Measurements from ENCODE around the gene GOLGA8J. TPM values are rescaled to one million over a fixed set of nuclear protein-coding genes. Genes with fewer than 3 reads are reported as not detected.

GOLGA8J gene
- total RNA-seq, 1 experiment from 2014 or later: not detected

DNA sequence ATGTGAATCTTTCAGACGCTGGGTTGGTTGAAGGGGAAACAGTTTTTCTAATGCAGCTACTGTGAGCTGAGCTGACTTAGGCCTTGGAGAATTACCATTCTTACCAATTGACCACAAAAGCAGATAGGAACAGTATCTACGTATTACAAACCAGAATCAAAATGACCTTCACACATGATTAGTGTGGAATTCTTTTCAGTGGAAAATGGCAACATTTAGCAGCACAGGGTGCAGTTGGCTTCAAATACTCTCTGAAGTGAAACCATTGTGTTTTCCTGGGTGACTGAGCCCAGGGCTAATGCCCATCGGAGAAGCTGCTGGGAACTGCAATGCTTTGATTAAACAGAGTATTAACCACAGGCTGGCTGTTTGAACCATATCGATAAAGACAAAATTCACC is 40.2 kb upstream of the GOLGA8J start:
- Histone ChIP-seq H2AFZ (ENCODE audit: low read depth, low read length, poor library complexity, severe bottlenecking) (no peak overlapping the region), H3K4me1 (ENCODE audit: control insufficient read depth in 1 of 2, insufficient read depth in 2 of 2, low read length in 2 of 2) (no peaks in the 10 kb centered on the region), H3K27ac (ENCODE audit: low read depth, low read length) (no peak overlapping the region), H3K9ac (ENCODE audit: low read length) (no peak overlapping the region), H4K20me1 (ENCODE audit: insufficient read depth) (no peaks in the 10 kb centered on the region), H3K9me3 (ENCODE audit: control insufficient read depth in 1 of 2, insufficient read depth in 1 of 2, low read depth in 1 of 2, low read length in 2 of 2) (no peaks in the 10 kb centered on the region), H3K36me3 (ENCODE audit: control insufficient read depth in 1 of 2, insufficient read depth in 2 of 2, low read length in 2 of 2) (no peaks in the 10 kb centered on the region), H3K79me2 (ENCODE audit: insufficient read depth, low read length) (no peaks in the 10 kb centered on the region), H3K9me2 (ENCODE audit: insufficient read depth) (no peaks in the 10 kb centered on the region), H3K27me3 (ENCODE audit: insufficient read depth, low read length) (no peaks in the 10 kb centered on the region), H3K4me3 (replicated peaks in 1 of 2; ENCODE audit: low read depth in 1 of 2, low read length in 2 of 2) (no peak overlapping the region), H3K4me2 (ENCODE audit: low read length) (no peak overlapping the region)
- intact Hi-C loops (cut with micrococcal nuclease): no loop called here
- DNase-seq (ENCODE audit: low read depth, low spot score) (no peak), ATAC-seq (no peak)
- RAD21 ChIA-PET (ENCODE audit: low non-redundant PET in 1 of 2, low total read pairs in 2 of 2, uncharacterized antibody in 2 of 2, unreplicated experiment in 2 of 2): no interaction called here
- CTCF ChIA-PET: interaction anchor here (1.1 to 1.4 kb wide), 3 partner anchors 33 to 294 kb away, joined by 3 to 4 read pairs (median 3); no protein-coding TSS in a partner anchor
- TF ChIP-seq, protein P1, sequence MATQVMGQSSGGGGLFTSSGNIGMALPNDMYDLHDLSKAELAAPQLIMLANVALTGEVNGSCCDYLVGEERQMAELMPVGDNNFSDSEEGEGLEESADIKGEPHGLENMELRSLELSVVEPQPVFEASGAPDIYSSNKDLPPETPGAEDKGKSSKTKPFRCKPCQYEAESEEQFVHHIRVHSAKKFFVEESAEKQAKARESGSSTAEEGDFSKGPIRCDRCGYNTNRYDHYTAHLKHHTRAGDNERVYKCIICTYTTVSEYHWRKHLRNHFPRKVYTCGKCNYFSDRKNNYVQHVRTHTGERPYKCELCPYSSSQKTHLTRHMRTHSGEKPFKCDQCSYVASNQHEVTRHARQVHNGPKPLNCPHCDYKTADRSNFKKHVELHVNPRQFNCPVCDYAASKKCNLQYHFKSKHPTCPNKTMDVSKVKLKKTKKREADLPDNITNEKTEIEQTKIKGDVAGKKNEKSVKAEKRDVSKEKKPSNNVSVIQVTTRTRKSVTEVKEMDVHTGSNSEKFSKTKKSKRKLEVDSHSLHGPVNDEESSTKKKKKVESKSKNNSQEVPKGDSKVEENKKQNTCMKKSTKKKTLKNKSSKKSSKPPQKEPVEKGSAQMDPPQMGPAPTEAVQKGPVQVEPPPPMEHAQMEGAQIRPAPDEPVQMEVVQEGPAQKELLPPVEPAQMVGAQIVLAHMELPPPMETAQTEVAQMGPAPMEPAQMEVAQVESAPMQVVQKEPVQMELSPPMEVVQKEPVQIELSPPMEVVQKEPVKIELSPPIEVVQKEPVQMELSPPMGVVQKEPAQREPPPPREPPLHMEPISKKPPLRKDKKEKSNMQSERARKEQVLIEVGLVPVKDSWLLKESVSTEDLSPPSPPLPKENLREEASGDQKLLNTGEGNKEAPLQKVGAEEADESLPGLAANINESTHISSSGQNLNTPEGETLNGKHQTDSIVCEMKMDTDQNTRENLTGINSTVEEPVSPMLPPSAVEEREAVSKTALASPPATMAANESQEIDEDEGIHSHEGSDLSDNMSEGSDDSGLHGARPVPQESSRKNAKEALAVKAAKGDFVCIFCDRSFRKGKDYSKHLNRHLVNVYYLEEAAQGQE (IDR thresholded peaks at IDR 0.05; ENCODE audit: low read depth): no peak
- no peak for TF ChIP-seq EZH2 (IDR thresholded peaks at IDR 0.05)
- POLR2A ChIA-PET: no interaction called here
- no TSS peak for BruUV-seq (replicated peaks)

DNA sequence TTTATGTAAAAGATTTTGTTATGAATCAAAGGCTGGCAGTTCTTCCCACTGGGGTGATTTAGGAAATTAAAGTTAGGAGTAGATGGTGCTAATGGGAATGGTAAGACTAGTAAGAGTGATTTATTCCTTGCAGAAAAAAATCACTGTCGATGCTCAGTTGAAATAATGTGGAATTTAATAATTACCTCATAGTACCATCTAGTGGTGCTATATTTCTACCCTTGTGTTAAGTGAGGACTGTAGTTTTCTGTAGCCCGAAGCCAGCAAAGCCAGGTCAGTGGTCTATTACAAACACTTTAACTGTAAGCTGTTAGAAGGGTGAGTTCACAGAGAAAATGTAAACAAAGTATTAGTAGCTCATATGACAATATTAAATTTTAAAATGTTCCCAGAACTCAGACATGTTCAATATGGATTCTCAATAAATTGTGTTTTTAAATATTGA is 39.5 kb upstream of the GOLGA8J start:
- intact Hi-C loops (cut with micrococcal nuclease): no loop called here
- H3K4me3 ChIP-seq (replicated peaks in 1 of 2; ENCODE audit: low read depth in 1 of 2, low read length in 2 of 2): no peak overlapping the region
- no peaks in the 10 kb centered on the region for H3K79me2 ChIP-seq (ENCODE audit: insufficient read depth, low read length)
- no peaks in the 10 kb centered on the region for H3K36me3 ChIP-seq (ENCODE audit: control insufficient read depth in 1 of 2, insufficient read depth in 2 of 2, low read length in 2 of 2)
- H3K4me2 ChIP-seq (ENCODE audit: low read length): no peak overlapping the region
- no TSS peak for BruUV-seq (replicated peaks)
- no peaks in the 10 kb centered on the region for H3K9me2 ChIP-seq (ENCODE audit: insufficient read depth)
- no peaks in the 10 kb centered on the region for H3K27me3 ChIP-seq (ENCODE audit: insufficient read depth, low read length)
- peak; percentile 67; the same call in 1 of the 2 replicates for ATAC-seq
- ChIA-PET POLR2A (no interaction called here), RAD21 (ENCODE audit: low non-redundant PET in 1 of 2, low total read pairs in 2 of 2, uncharacterized antibody in 2 of 2, unreplicated experiment in 2 of 2) (no interaction called here), CTCF (interaction anchor here (1.1 to 1.4 kb wide), 3 partner anchors 32 to 295 kb away, joined by 3 to 4 read pairs (median 3); no protein-coding TSS in a partner anchor)
- no peaks in the 10 kb centered on the region for H3K4me1 ChIP-seq (ENCODE audit: control insufficient read depth in 1 of 2, insufficient read depth in 2 of 2, low read length in 2 of 2)
- H2AFZ ChIP-seq (ENCODE audit: low read depth, low read length, poor library complexity, severe bottlenecking): no peak overlapping the region
- no peak overlapping the region for H3K27ac ChIP-seq (ENCODE audit: low read depth, low read length)
- no peaks in the 10 kb centered on the region for H4K20me1 ChIP-seq (ENCODE audit: insufficient read depth)
- DNase-seq (ENCODE audit: low read depth, low spot score): no peak
- H3K9ac ChIP-seq (ENCODE audit: low read length): no peak overlapping the region
- no peaks in the 10 kb centered on the region for H3K9me3 ChIP-seq (ENCODE audit: control insufficient read depth in 1 of 2, insufficient read depth in 1 of 2, low read depth in 1 of 2, low read length in 2 of 2)
- TF ChIP-seq, protein P2, sequence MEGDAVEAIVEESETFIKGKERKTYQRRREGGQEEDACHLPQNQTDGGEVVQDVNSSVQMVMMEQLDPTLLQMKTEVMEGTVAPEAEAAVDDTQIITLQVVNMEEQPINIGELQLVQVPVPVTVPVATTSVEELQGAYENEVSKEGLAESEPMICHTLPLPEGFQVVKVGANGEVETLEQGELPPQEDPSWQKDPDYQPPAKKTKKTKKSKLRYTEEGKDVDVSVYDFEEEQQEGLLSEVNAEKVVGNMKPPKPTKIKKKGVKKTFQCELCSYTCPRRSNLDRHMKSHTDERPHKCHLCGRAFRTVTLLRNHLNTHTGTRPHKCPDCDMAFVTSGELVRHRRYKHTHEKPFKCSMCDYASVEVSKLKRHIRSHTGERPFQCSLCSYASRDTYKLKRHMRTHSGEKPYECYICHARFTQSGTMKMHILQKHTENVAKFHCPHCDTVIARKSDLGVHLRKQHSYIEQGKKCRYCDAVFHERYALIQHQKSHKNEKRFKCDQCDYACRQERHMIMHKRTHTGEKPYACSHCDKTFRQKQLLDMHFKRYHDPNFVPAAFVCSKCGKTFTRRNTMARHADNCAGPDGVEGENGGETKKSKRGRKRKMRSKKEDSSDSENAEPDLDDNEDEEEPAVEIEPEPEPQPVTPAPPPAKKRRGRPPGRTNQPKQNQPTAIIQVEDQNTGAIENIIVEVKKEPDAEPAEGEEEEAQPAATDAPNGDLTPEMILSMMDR (IDR thresholded peaks at IDR 0.05 in 2 of 3, conservative IDR thresholded peaks at IDR 0.05 in 1 of 3; ENCODE audit: borderline replicate concordance in 1 of 3, insufficient read depth in 1 of 3, low read depth in 2 of 3, low read length in 2 of 3): peak in 2 of 3 experiments; percentile 26 to 43; a peak in 2 of 6 replicates
- TF ChIP-seq ZFX (IDR thresholded peaks at IDR 0.05) (no peak), JUND (IDR thresholded peaks at IDR 0.05) (no peak), EZH2phosphoT487 (IDR thresholded peaks at IDR 0.05; ENCODE audit: borderline replicate concordance) (no peak), EZH2 (IDR thresholded peaks at IDR 0.05) (no peak), YY1 (IDR thresholded peaks at IDR 0.05; ENCODE audit: extremely low read depth, insufficient replicate concordance, low read depth, low read length) (no peak)
- TF ChIP-seq, protein P3, sequence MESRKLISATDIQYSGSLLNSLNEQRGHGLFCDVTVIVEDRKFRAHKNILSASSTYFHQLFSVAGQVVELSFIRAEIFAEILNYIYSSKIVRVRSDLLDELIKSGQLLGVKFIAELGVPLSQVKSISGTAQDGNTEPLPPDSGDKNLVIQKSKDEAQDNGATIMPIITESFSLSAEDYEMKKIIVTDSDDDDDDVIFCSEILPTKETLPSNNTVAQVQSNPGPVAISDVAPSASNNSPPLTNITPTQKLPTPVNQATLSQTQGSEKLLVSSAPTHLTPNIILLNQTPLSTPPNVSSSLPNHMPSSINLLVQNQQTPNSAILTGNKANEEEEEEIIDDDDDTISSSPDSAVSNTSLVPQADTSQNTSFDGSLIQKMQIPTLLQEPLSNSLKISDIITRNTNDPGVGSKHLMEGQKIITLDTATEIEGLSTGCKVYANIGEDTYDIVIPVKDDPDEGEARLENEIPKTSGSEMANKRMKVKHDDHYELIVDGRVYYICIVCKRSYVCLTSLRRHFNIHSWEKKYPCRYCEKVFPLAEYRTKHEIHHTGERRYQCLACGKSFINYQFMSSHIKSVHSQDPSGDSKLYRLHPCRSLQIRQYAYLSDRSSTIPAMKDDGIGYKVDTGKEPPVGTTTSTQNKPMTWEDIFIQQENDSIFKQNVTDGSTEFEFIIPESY (IDR thresholded peaks at IDR 0.05; ENCODE audit: extremely low read depth, insufficient replicate concordance, low read length): no peak

Measured in HCT116 (cell line).